Measurements from ENCODE around the gene MRGPRF.

DNA sequence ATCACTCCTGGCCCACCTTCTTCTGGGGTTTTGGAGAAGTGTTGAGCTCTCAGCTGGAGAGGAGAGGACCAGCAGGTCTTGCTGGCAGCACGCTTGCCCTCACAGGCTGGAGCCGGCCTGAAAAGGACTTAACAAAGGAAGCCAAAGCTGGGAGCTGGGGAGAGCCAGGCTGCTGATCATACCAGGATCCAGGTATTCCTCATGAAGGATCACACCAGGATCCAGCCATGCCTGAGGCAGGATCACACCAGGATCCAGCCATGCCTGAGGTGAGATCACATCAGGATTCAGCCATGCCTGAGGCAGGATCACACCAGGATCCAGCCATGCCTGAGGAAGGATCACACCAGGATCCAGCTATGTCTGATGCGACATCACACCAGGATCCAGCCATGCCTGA lies 49.3 kb downstream of the MRGPRF start:
- TF ChIP-seq EZH2 (IDR thresholded peaks at IDR 0.05; ENCODE audit: insufficient read depth, poor library complexity, severe bottlenecking) (no peak), EZH2phosphoT487 (IDR thresholded peaks at IDR 0.05; ENCODE audit: insufficient read depth, low read depth) (no peak)

All from GM23248 (cell line).